ENCODE measurements around the gene ZNF735. TPM values are rescaled to one million over a fixed set of nuclear protein-coding genes. Genes with fewer than 3 reads are reported as not detected.

The ZNF735 gene
- polyA plus RNA-seq, 3 donors = not detected

Other genes with a start within 250 kb of the ZNF735 start
- gene ZNF722, start 208.4 kb upstream of the ZNF735 start, polyA plus RNA-seq (ENCODE audit: insufficient read length in 3 of 3) = under 1 TPM in 1 of 3 donors, not detected in 2; 0.12 TPM
- under 1 TPM in 2 of 3 donors, not detected in 1; 0.08 to 0.32 TPM for gene ZNF727, start 161.8 kb upstream of the ZNF735 start, polyA plus RNA-seq (ENCODE audit: insufficient read length in 3 of 3)
- not detected for gene ZNF679, start 21.3 kb downstream of the ZNF735 start, polyA plus RNA-seq (ENCODE audit: insufficient read length in 3 of 3)
- gene ZNF736, start 106.8 kb downstream of the ZNF735 start, polyA plus RNA-seq (ENCODE audit: insufficient read length in 3 of 3) = 10 to 100 TPM; 15.3 to 18.4 (median 16.2) TPM